H1 (cell line): ENCODE data around the gene SKAP2. TPM values are rescaled to one million over a fixed set of nuclear protein-coding genes. Genes with fewer than 3 reads are reported as not detected.

Experiments used
- BACH1 ChIP-seq: IDR thresholded peaks from 2 replicates; pipeline ENCODE4 v1.6.1; 2012; ENCODE audit warnings: low read length, improper control_type of control experiment
- CBX5 ChIP-seq: fragments of 300-800, 300-1000 bp; sonication (generic); IDR thresholded peaks from 2 replicates; pipeline ENCODE4 v1.7.1; 2016; ENCODE audit warnings: antibody characterized with exemption, low read length, low read depth
- CREB1 ChIP-seq: IDR thresholded peaks from 2 replicates; pipeline ENCODE4 v1.6.1; 2012; ENCODE audit warnings: inconsistent platforms
- CTBP2 ChIP-seq: IDR thresholded peaks from 2 replicates; pipeline ENCODE4 v1.7.0; 2011; ENCODE audit warnings: borderline replicate concordance, mild to moderate bottlenecking, moderate library complexity, mixed read lengths, low read length; ENCODE audit not compliant: insufficient read depth, insufficient read length
- EGR1 ChIP-seq: IDR thresholded peaks from 2 replicates; pipeline ENCODE4 v1.6.1; 2011; ENCODE audit warnings: low read depth, low read length, borderline replicate concordance
- EZH2 ChIP-seq: fragments of 200-600 bp; sonication (generic); IDR thresholded peaks from 2 replicates; pipeline ENCODE4 v1.7.1; 2012; ENCODE audit warnings: low read depth, mild to moderate bottlenecking, moderate library complexity, low read length, inconsistent platforms; ENCODE audit not compliant: severe bottlenecking
- HDAC2 ChIP-seq, 2 experiments: fragments of 300-600 bp in 1 of 2; sonication (generic) in 1 of 2; IDR thresholded peaks; 2 replicates each; pipeline ENCODE4 v1.6.1; 2011 to 2012; ENCODE audit warnings: low read depth in 2 of 2, low read length in 2 of 2, mild to moderate bottlenecking in 2 of 2, moderate library complexity in 2 of 2, borderline replicate concordance in 1 of 2, inconsistent platforms in 1 of 2
- HDAC6 ChIP-seq: IDR thresholded peaks from one replicate; pipeline ENCODE4 v1.7.1; 2012; ENCODE audit warnings: low read depth, mild to moderate bottlenecking, inconsistent platforms, low read length, moderate library complexity
- MAX ChIP-seq: IDR thresholded peaks from 2 replicates; pipeline ENCODE4 v1.6.1; 2012; ENCODE audit warnings: inconsistent platforms
- NANOG ChIP-seq: IDR thresholded peaks from 2 replicates; pipeline ENCODE4 v1.6.1; 2011; ENCODE audit warnings: low read length, low read depth, mild to moderate bottlenecking, inconsistent platforms; ENCODE audit not compliant: insufficient read depth, poor library complexity, severe bottlenecking
- POLR2A ChIP-seq, 2 experiments: IDR thresholded peaks; 1 replicate in 1 of 2; 2 replicates in 1 of 2; pipeline ENCODE4 v1.6.1; 2011; ENCODE audit warnings: low read depth in 2 of 2, low read length in 2 of 2, mild to moderate bottlenecking in 2 of 2; ENCODE audit errors: control extremely low read depth in 1 of 2
- RBBP5 ChIP-seq: IDR thresholded peaks from 2 replicates; pipeline ENCODE4 v1.7.1; 2012; ENCODE audit warnings: low read depth, mild to moderate bottlenecking, inconsistent platforms, low read length, moderate library complexity, borderline replicate concordance
- RFX5 ChIP-seq: IDR thresholded peaks from 2 replicates; pipeline ENCODE4 v1.6.1; 2011; ENCODE audit warnings: low read depth, low read length, improper control_type of control experiment, borderline replicate concordance
- RNF2 ChIP-seq: fragments of 200-900, 300-1000 bp; sonication (generic); IDR thresholded peaks from 2 replicates; pipeline ENCODE4 v1.7.1; 2016; ENCODE audit warnings: borderline replicate concordance, low read depth, mild to moderate bottlenecking, antibody characterized with exemption, low read length; ENCODE audit not compliant: poor library complexity, severe bottlenecking; ENCODE audit errors: missing control alignments
- RXRA ChIP-seq: IDR thresholded peaks from 2 replicates; pipeline ENCODE4 v1.6.1; 2011; ENCODE audit warnings: low read depth, mild to moderate bottlenecking, low read length, moderate library complexity; ENCODE audit not compliant: insufficient read depth
- SIRT6 ChIP-seq: IDR thresholded peaks from one replicate; pipeline ENCODE4 v1.7.1; 2012; ENCODE audit warnings: low read length, inconsistent platforms
- SIX5 ChIP-seq: IDR thresholded peaks from 2 replicates; pipeline ENCODE4 v1.6.1; 2011; ENCODE audit warnings: mild to moderate bottlenecking, low read depth, low read length
- SRF ChIP-seq: IDR thresholded peaks from 2 replicates; pipeline ENCODE4 v1.6.1; 2011; ENCODE audit warnings: mild to moderate bottlenecking, low read depth, low read length, moderate library complexity
- SUZ12 ChIP-seq: fragments of 200-600 bp; sonication (generic); IDR thresholded peaks from 2 replicates; pipeline ENCODE4 v1.6.1; 2012; ENCODE audit warnings: mild to moderate bottlenecking, inconsistent platforms, low read length, moderate library complexity, mixed read lengths
- TAF7 ChIP-seq: optimal IDR thresholded peaks from 2 replicates; pipeline ENCODE3; 2011; ENCODE audit warnings: low read depth, mild to moderate bottlenecking, inconsistent platforms, low read length, moderate library complexity, borderline replicate concordance
- TBP ChIP-seq: IDR thresholded peaks from 2 replicates; pipeline ENCODE4 v1.6.1; 2011; ENCODE audit warnings: low read depth, low read length, improper control_type of control experiment
- TCF12 ChIP-seq: IDR thresholded peaks from 2 replicates; pipeline ENCODE4 v1.6.1; 2011; ENCODE audit warnings: low read depth, mild to moderate bottlenecking, low read length
- TEAD4 ChIP-seq: IDR thresholded peaks from 2 replicates; pipeline ENCODE4 v1.6.1; 2012; ENCODE audit warnings: low read depth, low read length, inconsistent platforms, mixed read lengths
- YY1 ChIP-seq: IDR thresholded peaks from 2 replicates; pipeline ENCODE4 v1.6.1; 2011; ENCODE audit warnings: low read depth, mild to moderate bottlenecking, low read length
- polyA plus RNA-seq, 7 experiments: library from polyadenylated mRNA; depleted of rRNA in 3 of 7; stranded (reverse) in 5 of 7; unstranded in 2 of 7; fragments of >200 nt in 5 of 7; fragments of 200-250 nt in 2 of 7; gene quantifications; 1 replicate in 5 of 7; 2 replicates in 1 of 7; 4 replicates in 1 of 7; pipeline versions ENCODE4 v1.2.1 to v1.2.3, GENCODE V29; 2011 to 2013; ENCODE audit warnings: missing spikeins in 2 of 7, mixed read lengths in 2 of 7
- total RNA-seq: library from RNA; stranded (reverse); fragmentation: NEBNext Ultra II Directional; extraction: Animal tissue kit (Norgen Biotek cat#: 25700); gene quantifications from 2 replicates; pipeline ENCODE4 v1.2.1, GENCODE V29; 2021

SKAP2 gene
- total and polyA plus RNA-seq, 2 of the 8 experiments (the other 6 are each of a cell fraction or from before 2014, with no cell fraction given): 0.53 to 5.1 TPM

GRCh38 chr7:26667514-26668133, 196.8 kb downstream of the SKAP2 start (continued):
- TF ChIP-seq TEAD4 (no peak), SRF (peak; percentile 17; the same call in 1 of the 2 replicates), RNF2 (no peak), EGR1 (0 out of 2 replicates have a peak, but pooled peaks have one; percentile 8), CBX5 (no peak), SIRT6 (no peak), TCF12 (no peak), TAF7 (no peak), BACH1 (0 out of 2 replicates have a peak, but pooled peaks have one; percentile 32), YY1 (peak; percentile 83), CREB1 (no peak), NANOG (no peak), HDAC2 (IDR thresholded peaks at IDR 0.05; ENCODE audit: borderline replicate concordance in 1 of 2, low read depth in 2 of 2, low read length in 2 of 2) (no peak), RXRA (no peak), RBBP5 (no peak), SIX5 (no peak), MAX (0 out of 2 replicates have a peak, but pooled peaks have one; percentile 10), CTBP2 (no peak), EZH2 (no peak), TBP (0 out of 2 replicates have a peak, but pooled peaks have one; percentile 22), POLR2A (IDR thresholded peaks at IDR 0.05; ENCODE audit: control extremely low read depth in 1 of 2, low read depth in 2 of 2, low read length in 2 of 2) (no peak), SUZ12 (no peak), RFX5 (no peak), HDAC6 (no peak)
